Neural cell (in vitro differentiated cells): ENCODE data around the gene PLA2G4B.

ENCODE experiments used
- EP300 ChIP-seq: fragments of 450-650 bp; conservative IDR thresholded peaks from 2 replicates; pipeline ENCODE4 v1.6.1; 2014; ENCODE audit warnings: antibody characterized with exemption, mild to moderate bottlenecking, moderate library complexity; ENCODE audit not compliant: poor library complexity, severe bottlenecking
- EZH2 ChIP-seq: fragments of 200-600, 300-800 bp; shearing (Covaris generic), sonication (generic); IDR thresholded peaks from 2 replicates; pipeline ENCODE4 v1.6.1; 2014; ENCODE audit warnings: antibody characterized with exemption, low read length, borderline replicate concordance, mild to moderate bottlenecking; ENCODE audit not compliant: insufficient read depth, poor library complexity, severe bottlenecking
- TF ChIP-seq, protein P1 (sequence below): fragments of 450-650 bp; IDR thresholded peaks from 2 replicates; pipeline ENCODE4 v1.5.1; 2014; ENCODE audit warnings: antibody characterized with exemption, mild to moderate bottlenecking, moderate library complexity; ENCODE audit not compliant: poor library complexity, severe bottlenecking
- TF ChIP-seq, protein P2 (sequence below): IDR thresholded peaks from 2 replicates; pipeline ENCODE4 v1.6.1; 2012; ENCODE audit warnings: borderline replicate concordance

DNA sequence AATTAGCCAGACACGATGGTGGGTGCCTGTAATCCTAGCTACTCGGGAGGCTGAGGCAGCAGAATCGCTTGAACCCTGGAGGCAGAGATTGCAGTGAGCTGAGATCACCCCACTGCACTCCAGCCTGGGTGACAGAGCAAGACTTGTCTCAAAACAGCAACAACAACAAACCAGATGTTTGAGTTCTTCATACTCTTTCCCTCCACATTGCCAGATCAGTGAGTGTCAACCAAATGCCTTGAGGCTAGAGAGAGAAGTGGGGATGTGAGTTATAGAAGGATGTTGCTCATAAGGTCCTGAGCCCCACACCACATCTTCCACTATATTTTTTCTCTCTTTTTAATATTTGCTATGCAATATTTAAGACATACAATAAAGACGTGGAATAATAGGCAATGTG is 44.6 kb upstream of the PLA2G4B start:
- TF ChIP-seq, protein P1, sequence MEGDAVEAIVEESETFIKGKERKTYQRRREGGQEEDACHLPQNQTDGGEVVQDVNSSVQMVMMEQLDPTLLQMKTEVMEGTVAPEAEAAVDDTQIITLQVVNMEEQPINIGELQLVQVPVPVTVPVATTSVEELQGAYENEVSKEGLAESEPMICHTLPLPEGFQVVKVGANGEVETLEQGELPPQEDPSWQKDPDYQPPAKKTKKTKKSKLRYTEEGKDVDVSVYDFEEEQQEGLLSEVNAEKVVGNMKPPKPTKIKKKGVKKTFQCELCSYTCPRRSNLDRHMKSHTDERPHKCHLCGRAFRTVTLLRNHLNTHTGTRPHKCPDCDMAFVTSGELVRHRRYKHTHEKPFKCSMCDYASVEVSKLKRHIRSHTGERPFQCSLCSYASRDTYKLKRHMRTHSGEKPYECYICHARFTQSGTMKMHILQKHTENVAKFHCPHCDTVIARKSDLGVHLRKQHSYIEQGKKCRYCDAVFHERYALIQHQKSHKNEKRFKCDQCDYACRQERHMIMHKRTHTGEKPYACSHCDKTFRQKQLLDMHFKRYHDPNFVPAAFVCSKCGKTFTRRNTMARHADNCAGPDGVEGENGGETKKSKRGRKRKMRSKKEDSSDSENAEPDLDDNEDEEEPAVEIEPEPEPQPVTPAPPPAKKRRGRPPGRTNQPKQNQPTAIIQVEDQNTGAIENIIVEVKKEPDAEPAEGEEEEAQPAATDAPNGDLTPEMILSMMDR, result no peak
- TF ChIP-seq, protein P2, sequence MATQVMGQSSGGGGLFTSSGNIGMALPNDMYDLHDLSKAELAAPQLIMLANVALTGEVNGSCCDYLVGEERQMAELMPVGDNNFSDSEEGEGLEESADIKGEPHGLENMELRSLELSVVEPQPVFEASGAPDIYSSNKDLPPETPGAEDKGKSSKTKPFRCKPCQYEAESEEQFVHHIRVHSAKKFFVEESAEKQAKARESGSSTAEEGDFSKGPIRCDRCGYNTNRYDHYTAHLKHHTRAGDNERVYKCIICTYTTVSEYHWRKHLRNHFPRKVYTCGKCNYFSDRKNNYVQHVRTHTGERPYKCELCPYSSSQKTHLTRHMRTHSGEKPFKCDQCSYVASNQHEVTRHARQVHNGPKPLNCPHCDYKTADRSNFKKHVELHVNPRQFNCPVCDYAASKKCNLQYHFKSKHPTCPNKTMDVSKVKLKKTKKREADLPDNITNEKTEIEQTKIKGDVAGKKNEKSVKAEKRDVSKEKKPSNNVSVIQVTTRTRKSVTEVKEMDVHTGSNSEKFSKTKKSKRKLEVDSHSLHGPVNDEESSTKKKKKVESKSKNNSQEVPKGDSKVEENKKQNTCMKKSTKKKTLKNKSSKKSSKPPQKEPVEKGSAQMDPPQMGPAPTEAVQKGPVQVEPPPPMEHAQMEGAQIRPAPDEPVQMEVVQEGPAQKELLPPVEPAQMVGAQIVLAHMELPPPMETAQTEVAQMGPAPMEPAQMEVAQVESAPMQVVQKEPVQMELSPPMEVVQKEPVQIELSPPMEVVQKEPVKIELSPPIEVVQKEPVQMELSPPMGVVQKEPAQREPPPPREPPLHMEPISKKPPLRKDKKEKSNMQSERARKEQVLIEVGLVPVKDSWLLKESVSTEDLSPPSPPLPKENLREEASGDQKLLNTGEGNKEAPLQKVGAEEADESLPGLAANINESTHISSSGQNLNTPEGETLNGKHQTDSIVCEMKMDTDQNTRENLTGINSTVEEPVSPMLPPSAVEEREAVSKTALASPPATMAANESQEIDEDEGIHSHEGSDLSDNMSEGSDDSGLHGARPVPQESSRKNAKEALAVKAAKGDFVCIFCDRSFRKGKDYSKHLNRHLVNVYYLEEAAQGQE, result no peak
- TF ChIP-seq EP300 (no peak), EZH2 (no peak)
